GM20431 (cell line): ENCODE measurements around the gene RAB18.
"Not testable (repeated sequence)": the region's sequence is repeated elsewhere in the genome, so short reads cannot be mapped to it uniquely, and the experiment has no call there.

Experiments
- in situ Hi-C: fragments of 300-500 bp; cut with MseI, MboI; formaldehyde crosslinking; loops from one replicate; pipeline ENCODE4 v1.15.0; 2020; ENCODE audit warnings: low sequenced_read_pairs; ENCODE audit not compliant: unreplicated experiment

RAB18 gene

GRCh38 chr10:27503498-27504006 is 552 bp upstream of the RAB18 start:
- in situ Hi-C loops = no loop called here

- in situ Hi-C loops = no loop called here
Measured at GRCh38 chr10:27504808-27505460, 830 bp downstream of the RAB18 start.

DNA sequence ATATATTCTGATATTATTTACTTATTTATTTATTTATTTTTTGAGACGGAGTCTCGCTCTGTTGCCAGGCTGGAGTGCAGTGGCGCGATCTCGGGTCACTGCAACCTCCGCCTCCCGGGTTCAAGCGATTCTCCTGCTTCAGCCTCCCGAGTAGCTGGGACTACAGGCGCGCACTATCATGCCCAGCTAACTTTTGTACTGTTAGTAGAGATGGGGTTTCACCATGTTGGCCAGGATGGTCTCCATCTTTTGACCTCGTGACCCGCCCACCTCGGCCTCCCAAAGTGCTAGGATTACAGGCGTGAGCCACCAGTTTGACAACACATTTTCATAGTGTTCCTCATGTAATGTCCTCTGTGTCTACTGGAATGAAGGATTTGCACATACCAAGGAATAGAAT is 1.4 kb downstream of the RAB18 start:
- in situ Hi-C loops = not testable (repeated sequence)

DNA sequence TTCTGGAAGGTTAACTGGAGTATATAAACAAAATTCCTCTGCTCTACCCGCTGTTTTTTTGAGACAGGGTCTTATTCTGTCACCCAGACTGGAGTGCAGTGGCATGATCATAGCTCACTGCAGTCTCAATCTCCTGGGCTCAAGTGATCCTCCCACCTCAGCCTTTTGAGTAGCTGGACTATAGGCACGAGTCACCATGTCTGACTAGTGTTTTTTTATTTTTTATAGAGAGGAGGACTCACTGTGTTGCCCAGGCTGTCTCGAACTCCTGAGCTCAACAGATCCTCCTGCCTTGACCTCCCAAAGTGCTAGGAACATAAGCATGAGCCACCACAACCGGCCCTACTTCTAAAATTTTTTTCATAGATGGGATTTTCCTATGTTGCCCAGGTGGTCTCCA is 2.2 kb downstream of the RAB18 start:
- in situ Hi-C loops = no loop called here

DNA sequence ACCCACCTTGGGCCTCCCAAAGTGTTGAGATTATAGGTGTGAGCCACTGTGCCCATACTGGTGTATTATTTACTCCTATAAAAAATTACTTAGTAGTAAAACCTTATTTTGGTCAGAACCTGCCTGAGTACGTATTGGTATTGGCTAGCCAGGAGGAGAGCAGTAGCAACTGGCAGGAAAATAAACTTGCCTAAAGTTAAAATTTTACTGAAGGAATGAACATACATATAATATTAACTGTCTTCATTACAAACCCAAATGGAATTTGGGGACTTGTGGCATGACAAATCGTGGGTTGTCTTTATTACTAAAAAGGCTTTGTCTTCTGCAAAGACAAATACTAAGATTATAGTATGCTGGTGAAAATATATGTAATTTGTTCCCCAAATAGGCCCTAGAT is 8.4 kb downstream of the RAB18 start:
- in situ Hi-C loops = no loop called here

- in situ Hi-C loops = no loop called here
Measured at GRCh38 chr10:27513451-27514191, 9.5 kb downstream of the RAB18 start.

GRCh38 chr10:27514243-27514642 is 10.1 kb downstream of the RAB18 start:
- in situ Hi-C loops = no loop called here

GRCh38 chr10:27518261-27518660 is 14.2 kb downstream of the RAB18 start:
- in situ Hi-C loops = no loop called here

DNA sequence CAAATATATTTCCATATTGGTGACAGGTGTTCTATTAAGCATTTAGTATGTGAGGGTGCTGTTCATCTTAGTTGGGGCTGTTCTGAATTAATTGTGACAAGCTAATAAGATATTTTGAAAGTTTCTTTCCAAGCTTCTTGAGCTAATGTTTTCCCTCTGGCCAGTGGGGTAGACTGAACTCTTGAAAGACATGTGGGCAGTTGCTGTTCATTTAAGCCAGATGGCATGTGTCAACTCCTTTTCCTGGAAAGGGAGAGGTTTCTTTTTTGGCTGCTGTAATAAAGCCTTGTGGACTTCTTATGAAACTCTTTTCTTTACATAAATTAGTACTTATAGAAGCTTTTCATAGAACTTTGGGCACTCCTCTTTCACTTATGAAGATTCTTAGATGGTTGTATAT is 21.7 kb downstream of the RAB18 start:
- in situ Hi-C loops = no loop called here

- in situ Hi-C loops = no loop called here
Measured at GRCh38 chr10:27526242-27526641, 22.1 kb downstream of the RAB18 start.

DNA sequence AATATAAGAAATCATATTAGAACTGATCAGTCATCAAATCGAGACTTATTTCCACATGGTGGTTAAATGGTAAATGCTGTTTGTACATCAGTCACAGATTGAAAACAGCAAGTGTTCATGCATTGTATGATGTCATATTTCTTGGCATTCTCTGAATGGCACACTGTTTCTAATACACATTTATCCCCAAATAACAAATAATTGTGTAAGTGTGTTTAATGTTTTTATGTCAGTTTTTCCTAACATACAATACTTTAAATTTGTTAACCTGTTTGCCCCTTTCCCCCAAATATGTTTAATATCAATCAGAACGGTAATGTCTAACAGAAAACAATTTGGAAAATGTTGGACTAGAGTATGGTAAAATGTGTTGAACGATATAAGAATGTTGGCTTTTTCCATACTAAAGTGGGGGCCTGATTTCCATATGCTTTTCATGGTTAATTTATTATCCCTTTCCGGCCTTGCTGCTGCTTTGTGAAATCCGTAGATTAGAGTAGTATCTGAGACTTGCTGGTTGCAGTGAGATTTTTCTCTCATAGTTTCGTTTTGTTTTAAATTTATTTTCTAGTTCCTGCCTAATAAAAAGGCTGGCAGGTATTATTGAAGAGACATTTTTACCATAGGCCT is 23.7 kb downstream of the RAB18 start:
- in situ Hi-C loops = no loop called here

- in situ Hi-C loops = no loop called here
Measured at GRCh38 chr10:27529010-27529783, 25.1 kb downstream of the RAB18 start.

- in situ Hi-C loops = no loop called here
Measured at GRCh38 chr10:27530477-27530876, 26.4 kb downstream of the RAB18 start.

DNA sequence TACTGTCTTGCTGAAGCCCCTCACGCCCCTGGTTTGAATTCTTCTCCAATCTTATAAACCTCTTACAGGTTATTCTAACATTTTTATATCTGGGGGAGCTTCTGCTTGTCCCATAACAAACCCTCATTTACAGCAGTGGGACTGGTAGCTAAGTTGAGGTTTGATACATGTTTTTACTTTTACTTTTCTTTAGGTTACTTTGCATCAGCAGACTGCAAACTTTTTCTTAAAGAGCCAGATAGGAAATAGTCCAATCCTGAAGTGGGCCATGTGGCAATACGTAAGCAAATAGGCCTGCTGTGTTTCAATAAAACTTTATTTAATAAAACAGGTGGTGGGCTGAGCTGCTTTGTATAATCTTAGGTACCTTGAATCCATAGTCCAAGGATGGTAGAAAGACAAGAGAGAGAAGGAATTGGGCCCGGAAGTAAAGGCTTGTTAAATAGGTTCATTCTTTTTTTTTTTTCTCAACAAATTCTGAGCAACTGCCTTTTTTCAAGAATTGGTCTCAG is 27.3 kb downstream of the RAB18 start:
- in situ Hi-C loops = no loop called here

DNA sequence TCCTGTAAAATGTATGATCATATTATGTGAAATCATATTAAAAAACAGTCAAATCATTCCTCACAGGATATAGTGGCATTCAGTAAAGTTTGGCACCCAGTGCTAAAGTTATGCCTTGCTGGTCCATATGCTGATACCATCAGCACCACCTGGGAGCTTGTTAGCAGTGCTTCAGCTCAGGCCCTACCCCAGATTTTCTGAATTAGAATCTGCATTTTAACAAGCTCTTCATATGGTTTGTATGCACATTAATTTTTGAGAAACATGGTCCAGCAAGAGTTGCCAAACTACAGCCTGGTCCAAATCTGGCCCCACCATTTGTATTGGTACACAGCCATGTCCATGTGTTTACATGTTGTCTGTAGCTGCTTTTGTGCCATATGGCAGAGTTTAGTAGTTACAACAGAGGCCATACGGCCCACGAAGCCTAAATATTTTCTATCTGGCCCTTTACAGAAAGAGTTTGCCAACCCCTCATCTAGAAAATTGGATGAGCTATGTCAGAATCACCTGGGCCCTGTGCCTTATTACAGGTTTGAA is 30.1 kb downstream of the RAB18 start:
- in situ Hi-C loops = no loop called here

DNA sequence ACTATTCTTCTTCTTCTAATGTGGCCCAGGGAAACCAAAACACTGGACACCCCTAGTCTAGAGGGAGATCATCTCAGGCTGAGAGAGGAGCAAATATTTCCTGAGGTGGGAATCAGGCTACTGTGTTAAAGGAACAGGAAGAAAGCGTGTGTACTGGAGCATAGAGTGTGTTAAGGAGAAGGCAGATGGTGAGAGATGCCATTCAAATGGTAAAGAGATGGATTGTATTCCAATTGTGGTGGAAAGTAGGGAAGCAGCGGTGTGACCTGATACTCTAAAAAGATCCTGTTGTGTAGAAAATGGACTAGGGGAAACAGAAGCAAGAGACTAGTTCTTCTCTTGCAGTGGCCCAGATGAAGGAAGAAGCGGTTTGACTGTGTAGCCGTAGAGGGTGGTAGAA is 31.2 kb downstream of the RAB18 start:
- in situ Hi-C loops = no loop called here

DNA sequence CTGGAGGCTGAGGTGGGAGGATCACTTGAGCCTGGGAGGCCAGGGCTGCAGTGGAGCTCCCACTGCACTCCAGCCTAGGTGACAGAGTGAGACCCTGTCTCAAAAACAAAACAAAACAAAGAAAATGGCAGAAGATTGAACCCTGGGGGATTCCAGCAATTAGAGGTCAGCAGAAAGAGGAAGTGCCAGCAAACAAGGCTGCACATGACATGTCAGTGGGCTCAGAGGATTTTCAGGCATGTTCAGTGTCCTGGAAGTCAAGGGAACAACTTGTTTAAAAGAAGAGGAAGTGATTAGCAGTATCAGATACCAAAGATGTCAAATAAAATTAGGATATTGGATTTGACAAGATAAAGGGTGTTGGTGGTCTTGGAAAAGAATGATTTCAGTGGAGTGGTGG is 32.3 kb downstream of the RAB18 start:
- in situ Hi-C loops = no loop called here

GRCh38 chr10:27537166-27537565 is 33.1 kb downstream of the RAB18 start:
- in situ Hi-C loops = no loop called here

DNA sequence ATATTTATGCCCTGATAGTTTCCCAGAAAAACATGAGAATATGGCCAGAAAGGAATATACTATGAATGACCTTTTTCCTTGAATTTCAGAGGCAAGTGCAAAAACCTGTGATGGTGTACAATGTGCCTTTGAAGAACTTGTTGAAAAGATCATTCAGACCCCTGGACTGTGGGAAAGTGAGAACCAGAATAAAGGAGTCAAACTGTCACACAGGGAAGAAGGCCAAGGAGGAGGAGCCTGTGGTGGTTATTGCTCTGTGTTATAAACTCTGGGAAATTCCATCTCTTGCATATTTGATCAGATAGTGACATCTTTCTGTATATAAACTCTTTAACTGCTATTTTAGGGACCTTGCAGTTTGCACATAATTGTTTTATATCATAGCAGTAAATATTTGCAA is 33.7 kb downstream of the RAB18 start:
- in situ Hi-C loops = no loop called here

DNA sequence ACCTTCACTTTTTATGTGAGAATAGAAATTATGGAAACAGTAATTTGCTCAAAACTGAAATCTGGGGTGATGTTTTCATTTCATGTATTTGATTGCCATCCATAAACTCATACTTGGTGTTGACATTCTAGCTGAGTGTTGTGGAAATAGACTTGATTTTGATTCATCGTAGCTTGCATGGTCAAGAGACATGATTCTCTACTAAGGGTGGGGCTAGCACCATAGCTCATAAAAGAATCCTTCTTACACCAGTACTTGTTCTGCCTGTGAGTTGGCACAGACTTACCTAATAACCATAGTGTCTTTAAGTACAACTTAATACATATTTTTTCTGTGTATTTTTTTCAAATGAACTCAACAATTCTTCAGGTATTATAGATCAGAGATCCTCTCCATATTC is 36.6 kb downstream of the RAB18 start:
- in situ Hi-C loops = no loop called here
